Activated T-cell treated with anti-CD3 and anti-CD28 coated beads, Interleukin-2, amount 50 U/mL, for 1 hour (primary cell): Measurements from ENCODE around the gene SLC51B.
"Not testable (repeated sequence)": the region's sequence is repeated elsewhere in the genome, so short reads cannot be mapped to it uniquely, and the experiment has no call there.

Source experiments
- DNase-seq: peaks from one replicate; pipeline ENCODE4 v3.0.0-alpha.2; 2020

Gene SLC51B

DNA sequence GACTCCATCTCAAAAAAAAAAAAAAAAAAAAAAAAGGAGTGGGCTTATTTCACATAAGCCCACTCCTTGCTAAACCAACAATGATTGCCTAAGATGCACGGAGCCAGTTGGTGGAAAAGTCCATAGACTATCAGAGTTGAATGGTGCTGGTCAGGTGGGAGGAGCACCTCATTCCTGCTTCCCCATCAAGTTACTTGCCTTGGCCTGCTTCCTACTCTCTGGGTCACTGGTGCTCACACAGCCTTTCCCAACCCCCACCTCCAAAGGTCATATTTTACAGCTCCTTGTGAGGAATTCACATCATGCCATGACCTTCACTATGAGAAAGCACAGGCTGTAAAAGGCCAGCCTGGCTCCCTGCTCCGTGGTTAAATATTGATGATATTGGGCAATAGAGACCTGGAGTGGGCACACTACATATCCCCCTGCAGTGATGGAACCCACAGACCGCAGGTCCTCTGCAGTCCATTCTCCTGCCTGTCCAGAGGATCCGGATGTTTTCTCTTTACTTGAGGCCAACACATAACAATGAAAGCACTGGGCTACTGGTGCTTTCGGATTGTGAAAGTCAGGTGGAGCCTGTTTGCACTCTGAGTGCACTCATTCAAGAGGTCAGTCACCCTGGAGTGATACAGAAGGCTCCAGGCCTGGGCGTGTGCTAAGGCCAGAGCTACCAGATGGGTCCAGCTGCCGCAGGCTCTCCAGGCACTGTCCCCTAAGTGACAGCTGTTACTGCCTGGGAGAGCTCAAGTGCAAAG, at the start of gene SLC51B:
SLC51B (plus strand) TSS at position 664 of the 758 bp plus-strand sequence. CDS start 4,618 bp downstream, outside the sequence.
- DNase-seq: no peak

DNA sequence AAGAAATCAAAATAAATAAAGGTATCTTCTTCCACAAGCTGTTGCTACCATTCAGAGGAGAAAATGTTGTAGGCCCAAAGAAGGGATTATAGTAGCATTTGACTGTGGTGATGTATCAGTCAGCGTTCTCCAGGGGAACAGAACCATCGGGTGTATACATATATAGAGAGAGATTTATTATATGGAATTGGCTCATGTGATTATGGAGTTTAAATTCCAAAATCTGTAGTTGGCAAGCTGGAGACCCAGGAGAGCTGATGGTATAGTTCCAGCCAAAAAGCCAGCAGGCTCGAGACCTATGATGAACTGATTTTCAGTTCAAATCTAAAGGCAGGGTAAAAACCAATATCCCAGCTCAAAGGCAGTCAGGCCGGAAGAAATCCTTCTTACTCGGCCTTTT, 48.1 kb upstream of the SLC51B start:
- DNase-seq: no peak

DNA sequence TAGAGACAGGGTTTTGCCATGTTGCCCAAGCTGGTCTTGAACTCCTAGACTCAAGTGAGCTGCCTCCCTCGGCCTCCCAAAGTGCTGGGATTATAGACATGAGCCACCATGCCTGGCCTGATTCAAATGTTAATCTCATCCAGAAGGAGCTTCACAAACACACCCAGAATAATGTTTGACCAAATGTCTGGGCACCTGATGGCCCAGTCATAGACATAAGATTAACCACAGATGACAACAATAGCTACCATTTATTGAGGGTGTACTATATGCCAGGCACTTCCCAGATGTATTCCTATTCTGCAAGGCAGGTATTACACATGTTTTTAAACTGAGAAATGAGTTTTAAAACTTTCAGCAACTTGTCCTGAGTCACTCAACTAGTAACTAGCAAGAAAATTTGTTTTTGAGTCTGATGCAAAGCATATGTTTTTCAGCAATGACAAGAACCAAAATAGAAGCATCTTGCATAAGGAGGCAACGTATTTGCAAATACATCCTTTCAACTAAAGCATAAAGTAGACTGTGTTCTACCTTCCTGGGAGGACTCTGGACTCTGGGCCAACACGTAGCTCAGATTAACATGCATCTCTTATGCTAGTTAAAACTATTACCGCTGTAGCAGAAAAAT, 47.3 kb upstream of the SLC51B start:
- no peak for DNase-seq

DNA sequence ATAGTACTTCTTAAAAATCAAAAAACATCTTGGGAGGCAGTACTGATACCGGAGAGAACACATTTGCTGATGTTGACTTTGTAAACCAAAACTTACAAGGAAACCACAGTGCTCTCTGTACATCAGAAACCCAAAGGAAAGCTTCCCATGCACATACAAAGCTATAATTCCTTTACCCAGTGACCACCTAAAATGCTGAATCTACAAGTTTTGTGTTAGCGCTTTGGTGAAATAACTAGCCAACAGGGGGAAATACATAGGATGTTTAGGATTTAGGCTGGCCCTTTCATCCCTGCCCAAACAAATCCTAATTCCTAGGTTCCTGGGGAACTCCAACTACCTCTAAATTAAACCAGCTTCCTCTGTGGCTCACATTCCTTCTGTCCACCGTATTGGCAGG, 40.2 kb upstream of the SLC51B start:
- DNase-seq: no peak

DNA sequence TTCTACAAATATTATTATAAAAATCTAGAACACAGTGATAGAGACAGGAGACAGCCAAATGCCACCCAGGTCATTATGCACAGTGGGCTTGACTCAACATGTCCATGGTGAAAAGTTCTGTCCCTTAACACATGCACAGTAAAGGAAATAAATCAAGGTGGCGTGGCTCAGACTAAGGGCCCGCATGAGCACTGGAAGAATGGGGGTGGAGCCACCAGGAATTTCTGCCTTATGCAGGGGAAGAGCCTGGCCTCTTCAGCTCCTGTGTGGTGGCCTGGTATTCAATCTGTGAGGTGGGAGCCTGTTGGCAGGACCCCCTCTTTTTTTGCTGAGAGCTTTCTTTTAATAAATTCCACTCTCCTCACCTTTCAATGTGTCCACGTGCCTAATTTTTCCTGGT, 38.3 kb upstream of the SLC51B start:
- no peak for DNase-seq

DNA sequence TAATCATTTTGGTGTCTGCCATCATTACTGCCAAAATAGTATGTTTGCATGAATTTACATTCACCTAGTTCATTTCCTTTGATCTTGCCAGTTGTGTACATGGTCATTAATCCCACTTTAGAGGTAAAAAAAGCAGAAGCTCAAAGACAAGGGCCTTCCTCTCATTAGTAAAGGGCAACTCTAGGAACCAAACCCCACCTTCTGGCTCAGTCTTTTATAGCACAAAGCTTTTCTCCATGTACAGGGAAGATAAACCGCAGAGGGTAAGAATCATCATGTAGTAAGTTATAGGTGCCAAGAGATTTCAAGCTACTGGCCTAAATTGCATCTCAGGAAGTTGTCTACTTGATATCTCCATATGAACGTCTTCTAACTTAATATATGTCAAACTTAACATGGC, 36.2 kb upstream of the SLC51B start:
- DNase-seq: no peak

DNA sequence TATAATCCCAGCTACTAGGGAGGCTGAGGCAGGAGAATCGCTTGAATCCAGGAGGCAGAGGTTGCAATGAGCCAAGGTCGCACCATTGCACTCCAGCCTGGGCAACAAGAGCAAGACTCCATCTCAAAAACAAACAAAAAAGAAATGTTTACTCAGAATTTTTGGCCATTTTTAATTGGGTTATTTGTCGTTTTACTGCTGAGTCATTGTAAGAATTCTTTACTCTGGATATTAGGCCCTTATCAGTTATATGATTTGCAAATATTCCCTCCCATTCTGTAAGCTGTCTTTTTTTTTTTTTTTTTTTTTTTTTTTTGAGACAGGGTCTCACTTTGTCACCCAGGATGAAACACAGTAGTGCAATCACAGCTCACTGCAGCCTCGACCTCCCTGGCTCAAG, 34.0 kb upstream of the SLC51B start:
- DNase-seq: not testable (repeated sequence)

DNA sequence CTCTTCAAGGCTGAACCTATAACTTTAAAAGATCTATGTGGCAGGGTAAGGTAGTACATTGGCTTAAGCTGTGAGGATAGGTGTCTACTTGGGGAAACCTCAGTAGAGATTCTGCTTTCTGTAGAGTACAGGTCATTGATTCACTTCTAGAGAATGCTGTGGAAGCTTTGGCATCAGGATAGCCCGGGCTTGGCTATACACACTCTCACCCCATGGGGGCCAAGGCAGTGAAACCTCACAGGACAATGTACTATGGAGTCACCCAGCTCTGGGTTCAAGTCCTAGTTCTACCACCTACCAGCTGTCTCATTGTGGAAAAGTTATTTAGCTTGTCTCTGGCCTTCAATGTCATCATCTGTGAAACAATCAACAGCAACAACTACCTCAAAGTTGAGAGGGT, 24.8 kb upstream of the SLC51B start:
- no peak for DNase-seq

DNA sequence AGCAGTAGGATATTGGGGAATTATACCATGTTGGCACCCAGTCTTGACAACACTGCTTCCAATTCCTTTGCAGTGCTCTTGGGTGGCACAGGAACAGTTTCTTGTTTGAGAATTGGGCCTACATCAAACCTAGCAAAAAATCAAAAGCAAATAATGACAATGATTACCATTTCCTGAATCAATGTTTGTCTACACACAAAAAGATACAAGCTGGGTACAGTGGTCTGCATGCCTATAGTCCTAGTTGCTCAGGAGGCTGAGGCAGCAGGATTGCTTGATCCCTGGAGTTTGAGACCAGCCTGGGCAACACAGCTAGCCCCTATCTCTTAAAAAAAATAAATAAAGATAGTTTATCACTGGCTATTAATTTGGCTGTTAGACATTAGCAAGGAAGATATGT, 23.7 kb upstream of the SLC51B start:
- DNase-seq: no peak

DNA sequence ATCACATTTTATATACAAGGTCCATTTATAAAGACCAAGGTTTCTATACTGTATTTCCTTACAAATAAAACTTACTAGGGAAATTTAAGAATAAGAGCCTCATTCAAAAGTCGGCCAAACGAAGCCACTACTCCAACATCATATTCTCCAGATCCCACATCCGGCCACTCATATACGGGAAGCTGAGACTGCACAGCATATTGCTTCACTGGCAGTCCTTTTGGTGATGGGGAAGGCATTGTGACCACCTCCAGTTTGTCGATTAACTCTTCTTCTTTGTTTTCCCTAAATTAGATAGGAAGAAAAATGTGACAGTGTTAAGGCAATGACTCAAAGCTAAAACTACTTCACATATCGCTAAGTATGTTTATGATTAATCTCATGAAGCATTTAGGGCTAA, 18.4 kb upstream of the SLC51B start:
- no peak for DNase-seq

DNA sequence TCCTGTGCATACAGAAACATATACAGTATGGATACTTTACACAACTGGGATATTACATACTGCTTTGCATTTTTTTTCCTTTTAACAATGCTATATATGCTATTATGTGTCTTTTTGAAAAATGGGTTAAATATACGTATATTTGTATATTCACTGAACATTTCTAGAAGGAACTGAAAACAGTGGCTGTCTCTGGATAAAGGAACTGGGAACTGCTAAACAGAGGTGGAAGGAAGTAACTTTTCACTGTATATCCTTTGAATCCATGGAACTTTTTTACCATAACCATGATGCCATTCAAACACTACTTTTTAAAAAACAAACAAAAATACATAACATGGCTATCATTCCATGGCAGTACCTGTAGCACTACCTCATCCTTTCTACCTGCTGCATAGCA, 17.6 kb upstream of the SLC51B start:
- DNase-seq: no peak

DNA sequence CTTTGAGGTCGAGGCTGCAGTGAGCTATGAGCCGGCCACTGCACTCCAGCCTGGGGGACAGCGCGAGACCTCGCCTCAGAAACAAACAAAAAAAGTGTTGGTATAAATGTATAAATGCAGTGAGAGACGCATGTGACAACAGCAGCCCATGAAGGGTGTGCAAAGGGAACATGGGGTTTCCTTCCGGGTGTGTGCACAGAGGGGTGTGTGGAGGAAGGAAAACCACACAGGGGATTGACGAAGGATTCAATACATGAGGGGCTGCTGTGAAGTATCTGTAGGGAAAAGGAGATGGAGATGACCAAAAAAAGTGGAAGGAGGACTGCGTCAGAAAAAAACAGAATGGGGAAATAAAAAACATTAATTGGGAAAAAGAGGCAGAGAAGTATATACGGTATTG, 16.8 kb upstream of the SLC51B start:
- DNase-seq: no peak

DNA sequence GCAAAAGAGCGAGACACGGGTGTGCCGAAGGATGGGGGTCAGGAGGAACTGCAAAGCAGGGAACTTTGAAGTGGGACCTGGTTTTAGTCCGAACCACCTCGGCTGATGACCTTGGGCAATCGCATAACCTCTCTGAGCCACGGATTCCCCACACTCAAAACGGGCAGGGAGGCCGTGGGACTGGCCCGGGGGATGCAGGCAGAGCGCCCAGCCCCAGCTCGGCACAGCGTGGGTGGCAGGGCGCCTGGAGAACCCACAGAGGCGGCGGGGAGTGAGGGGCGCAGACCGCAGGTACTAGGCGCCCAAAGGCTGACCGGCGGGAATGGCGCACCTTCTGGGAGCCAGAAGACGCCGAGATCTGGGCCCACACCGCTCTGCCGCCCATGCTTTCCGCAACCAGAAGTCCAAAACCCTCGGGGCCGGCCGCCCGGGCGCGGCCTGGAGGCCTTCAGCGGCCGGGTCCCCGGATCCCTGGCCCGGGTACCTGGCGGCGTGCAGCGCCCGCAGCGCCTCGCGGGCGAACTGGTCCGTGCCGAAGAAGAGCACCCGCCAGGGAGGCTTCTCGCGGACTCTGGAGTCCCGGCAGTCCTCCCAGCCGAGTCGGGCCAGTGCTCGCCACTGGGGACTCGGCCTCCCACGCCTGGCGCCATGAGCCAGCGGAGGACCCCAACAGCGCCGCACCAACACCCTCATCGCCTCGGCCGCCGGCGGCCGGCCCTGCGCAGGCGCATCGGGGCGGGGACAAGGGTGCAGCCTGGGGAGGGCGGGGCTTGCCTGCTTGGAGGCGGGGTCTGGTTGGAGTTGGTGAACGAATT, 16.1 kb upstream of the SLC51B start, which contains the start of gene MTFMT:
MTFMT (minus strand) TSS at position 719 of the 815 bp plus-strand sequence; CDS start at position 693, 26 bp downstream.
- DNase-seq: peak; percentile 96

DNA sequence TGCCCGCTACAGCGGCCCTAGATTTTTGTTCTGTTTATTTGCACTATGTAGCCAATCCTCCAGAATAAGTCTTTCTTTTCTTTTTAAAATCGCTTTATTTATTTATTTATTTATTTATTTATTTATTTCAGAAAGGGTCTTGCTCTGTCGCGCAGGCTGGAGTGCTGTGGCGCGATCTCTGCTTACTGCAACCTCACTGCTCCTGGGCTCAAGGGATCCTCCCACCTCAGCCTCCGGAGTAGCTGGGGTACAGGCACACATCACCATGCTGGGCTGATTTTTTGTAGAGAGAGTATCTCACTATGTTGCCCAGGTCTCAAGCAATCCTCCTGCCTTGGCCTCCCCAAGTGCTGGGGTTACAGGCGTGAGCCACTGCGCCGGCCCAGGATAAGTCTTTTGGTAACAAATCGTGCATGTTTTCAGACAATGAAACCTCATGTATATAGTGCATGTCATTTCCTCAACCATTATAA, 15.4 kb upstream of the SLC51B start:
- peak; percentile 24 for DNase-seq

DNA sequence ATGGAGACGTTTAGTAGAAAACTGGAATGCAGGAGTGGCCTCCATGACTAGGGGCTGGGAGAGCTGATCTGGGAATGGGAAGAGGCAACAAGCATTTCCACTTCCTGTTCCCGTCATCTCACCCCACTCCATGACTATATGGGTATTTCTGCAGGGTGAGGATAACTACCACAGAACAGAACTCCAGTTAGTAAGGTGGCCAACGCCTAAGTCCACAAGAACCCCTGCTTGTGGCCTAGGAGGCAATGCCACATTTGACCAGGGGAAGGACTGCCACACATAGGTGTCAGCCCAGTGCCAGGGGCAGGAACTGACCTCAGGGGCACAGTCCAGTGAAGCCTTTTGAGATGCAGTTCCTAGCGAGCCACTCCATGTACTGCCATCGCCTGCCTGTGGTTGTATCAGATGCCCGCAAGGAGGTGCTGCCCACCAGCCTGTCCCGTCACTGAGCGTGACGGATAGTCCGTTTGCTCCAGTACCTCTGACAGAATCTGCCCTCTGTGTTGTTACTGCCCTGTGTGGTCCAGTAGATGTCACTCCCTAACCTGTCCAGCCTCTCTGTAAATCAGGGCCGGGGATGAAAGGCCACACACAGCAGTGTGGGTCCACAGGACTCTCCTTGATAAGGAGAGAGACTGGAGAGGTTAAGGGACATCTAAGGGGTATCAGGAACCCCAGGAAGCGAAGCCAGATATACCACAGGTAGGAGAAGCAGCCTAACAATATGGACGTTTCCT, 12.2 kb upstream of the SLC51B start:
- peak; percentile 44 for DNase-seq

DNA sequence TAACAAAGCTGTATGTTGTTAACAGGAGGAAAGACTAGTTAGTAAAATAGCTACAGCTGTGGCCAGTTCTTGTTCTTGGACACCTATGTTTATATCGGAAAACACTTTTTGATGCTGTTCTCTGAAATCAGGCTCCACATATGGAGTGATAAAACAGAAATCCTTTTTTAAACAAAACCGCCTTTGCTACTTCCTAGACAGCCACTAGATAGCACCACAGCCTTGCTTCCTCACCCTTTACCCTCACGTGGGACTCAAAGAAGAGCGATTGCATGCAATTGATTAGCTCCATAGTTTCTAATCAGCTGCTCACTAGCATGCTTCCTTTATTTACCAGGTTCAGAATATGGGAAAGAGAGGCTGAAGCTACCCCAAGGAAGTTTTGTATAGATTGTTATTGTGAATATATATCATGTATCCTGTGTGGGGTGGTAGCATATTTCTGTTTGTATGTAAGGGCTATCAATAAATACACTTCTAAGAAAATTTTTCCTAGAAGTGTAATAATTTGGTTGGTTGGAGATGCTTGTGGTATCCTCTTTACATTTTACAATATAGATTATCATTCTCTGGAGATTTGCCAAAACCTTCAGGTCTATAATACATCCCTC, 11.4 kb upstream of the SLC51B start:
- DNase-seq: no peak

DNA sequence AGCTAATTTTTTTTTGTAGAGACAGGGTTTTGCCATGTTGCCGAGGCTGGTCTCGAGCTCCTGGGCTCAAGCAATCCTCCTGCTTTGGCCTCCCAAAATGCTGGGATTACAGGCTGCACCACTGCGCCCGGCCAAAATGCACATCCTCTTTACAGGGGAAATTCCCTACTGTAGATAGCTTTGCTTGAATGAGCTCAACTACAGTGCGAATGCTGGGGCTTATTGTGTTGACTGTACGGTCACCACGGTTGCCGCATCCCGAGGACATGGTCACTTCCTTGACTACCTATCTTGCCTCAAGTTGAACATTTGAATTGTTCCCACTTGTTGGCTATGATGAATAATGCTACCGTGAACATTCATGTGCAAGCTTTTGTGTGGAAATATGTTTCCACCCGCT, 10.5 kb upstream of the SLC51B start:
- no peak for DNase-seq

DNA sequence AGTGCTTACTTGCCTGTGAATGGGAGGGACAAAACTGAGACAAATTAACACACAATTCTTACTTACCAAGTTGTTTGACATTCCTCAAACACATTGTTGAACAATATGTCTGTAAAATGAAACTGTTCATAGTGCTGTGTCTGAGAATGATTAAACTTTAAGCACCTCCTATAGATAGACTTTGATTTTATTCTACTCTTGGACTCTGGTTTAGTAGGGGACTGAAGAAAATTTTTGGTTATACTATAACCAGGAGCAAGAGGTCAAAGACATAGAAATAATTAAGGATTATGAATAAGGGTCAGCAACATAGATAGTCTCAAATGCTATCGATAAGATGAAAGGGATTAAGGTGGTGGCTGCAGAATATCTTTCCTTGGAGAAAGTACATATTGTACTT, 7.9 kb upstream of the SLC51B start:
- no peak for DNase-seq

DNA sequence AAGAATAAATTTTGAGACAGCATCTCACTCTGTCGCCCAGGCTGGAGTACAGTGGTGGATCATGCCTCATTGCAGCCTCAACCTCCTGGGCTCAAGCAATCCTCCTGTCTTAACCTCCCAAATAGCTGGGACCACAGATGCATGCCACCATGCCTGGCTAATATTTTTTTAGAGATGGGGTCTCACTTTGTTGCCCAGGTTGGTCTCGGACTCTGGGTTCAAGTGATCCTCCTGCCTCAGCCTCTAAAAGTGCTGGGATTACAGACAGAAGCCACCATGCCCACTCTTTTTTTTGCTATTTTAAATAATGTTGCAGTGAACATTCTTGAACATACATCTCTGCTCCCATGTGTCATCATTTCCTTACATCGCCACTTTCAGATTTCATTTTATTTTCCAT, 6.8 kb upstream of the SLC51B start:
- no peak for DNase-seq

DNA sequence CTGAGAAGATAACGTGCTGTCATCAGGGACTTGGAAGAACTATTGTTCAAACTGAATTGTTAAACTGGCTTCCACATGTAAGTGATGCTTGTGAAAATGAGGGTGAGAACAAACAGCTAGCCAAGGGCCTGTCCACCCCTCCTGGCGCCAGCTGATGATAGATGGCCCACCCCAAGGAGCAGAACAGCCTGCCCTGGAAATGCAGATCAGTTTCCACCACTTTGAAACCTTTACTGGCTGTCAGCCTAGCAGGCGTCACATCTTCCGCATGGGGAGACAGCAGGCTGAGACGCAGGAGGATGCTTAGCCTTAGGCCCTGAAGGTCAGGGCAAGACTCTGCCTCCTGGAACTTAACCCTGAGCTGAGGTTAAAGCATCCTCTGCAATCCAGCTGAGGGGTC, 6.4 kb upstream of the SLC51B start:
- no peak for DNase-seq

DNA sequence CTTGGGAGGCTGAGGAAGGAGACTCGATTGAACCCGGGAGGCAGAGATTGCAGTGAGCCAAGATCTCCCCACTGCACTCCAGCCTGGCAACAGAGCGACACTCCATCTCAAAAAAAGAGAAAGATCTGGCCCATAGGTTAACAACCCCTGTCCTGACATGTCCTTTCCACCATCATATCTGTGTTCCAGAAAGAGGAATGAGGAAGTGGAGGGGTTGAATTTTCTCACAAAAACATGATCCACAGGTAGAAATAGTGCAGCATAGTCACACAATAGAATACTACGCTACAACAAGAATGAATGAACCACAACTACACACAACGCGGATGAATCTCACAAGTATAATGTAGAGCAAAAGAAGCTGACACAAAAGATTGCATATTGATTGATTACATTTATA, 4.7 kb upstream of the SLC51B start:
- DNase-seq: no peak

DNA sequence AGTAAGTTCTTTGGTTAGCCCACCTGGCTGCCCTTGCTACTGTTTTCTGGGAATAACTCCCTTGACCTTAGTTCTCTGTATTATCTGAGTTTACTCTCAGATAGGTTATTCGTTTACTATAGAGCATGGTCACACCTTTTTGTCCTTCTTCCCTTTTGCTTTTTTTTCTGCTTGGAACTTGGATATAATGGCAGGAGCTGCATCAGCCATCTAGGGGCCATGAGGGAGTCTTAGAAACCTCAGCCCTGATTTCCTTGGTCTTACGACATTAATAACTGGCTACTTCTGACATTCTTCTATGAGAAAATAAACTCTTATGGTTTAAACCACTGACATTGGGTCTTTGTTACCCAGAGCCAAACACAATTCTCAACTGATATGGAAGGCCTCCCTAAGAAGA, 3.4 kb upstream of the SLC51B start:
- DNase-seq: no peak
